HG03039 (cell line): ENCODE results near the gene LYPD8.
"Not testable (repeated sequence)": the region's sequence is repeated elsewhere in the genome, so short reads cannot be mapped to it uniquely, and the experiment has no call there.

Source experiments
- ATAC-seq: cut with Tn5 transposase; IDR thresholded peaks from one replicate; pipeline ENCODE4 v1.9.1; 2021; ENCODE audit warnings: mild to moderate bottlenecking, moderate library complexity; ENCODE audit not compliant: unreplicated experiment

Gene LYPD8

GRCh38 chr1:248755517-248755916 is at the start of gene LYPD8:
TSS of gene LYPD8 (minus strand) at chr1:248755759. CDS start at chr1:248751081, 4,678 bp downstream.
- ATAC-seq = no peak

GRCh38 chr1:248804771-248805681 is 49.5 kb upstream of the LYPD8 start:
- peak; percentile 84 for ATAC-seq

GRCh38 chr1:248803501-248803900 is 47.9 kb upstream of the LYPD8 start:
- not testable (repeated sequence) for ATAC-seq

- ATAC-seq = no peak
Measured at GRCh38 chr1:248802454-248802853, 46.9 kb upstream of the LYPD8 start.

- ATAC-seq = no peak
Measured at GRCh38 chr1:248800459-248800858, 44.9 kb upstream of the LYPD8 start.

- no peak for ATAC-seq
Measured at GRCh38 chr1:248798791-248799190, 43.2 kb upstream of the LYPD8 start.

- ATAC-seq = not testable (repeated sequence)
Measured at GRCh38 chr1:248794663-248795062, 39.1 kb upstream of the LYPD8 start.

- ATAC-seq = peak; percentile 98
Measured at GRCh38 chr1:248793592-248793991, 38.0 kb upstream of the LYPD8 start.

GRCh38 chr1:248792342-248792741 is 36.8 kb upstream of the LYPD8 start:
- ATAC-seq = no peak

GRCh38 chr1:248791010-248791409 is 35.5 kb upstream of the LYPD8 start:
- ATAC-seq = no peak

GRCh38 chr1:248790456-248790855 is 34.9 kb upstream of the LYPD8 start:
- ATAC-seq = no peak

- not testable (repeated sequence) for ATAC-seq
Measured at GRCh38 chr1:248789337-248789736, 33.8 kb upstream of the LYPD8 start.

GRCh38 chr1:248788327-248788726 is 32.8 kb upstream of the LYPD8 start:
- no peak for ATAC-seq

- no peak for ATAC-seq
Measured at GRCh38 chr1:248787430-248787829, 31.9 kb upstream of the LYPD8 start.

GRCh38 chr1:248786156-248786555 is 30.6 kb upstream of the LYPD8 start:
- no peak for ATAC-seq

GRCh38 chr1:248783367-248783766 is 27.8 kb upstream of the LYPD8 start:
- ATAC-seq = no peak

GRCh38 chr1:248782416-248783141 is 27.0 kb upstream of the LYPD8 start:
- no peak for ATAC-seq

GRCh38 chr1:248779350-248779749 is 23.8 kb upstream of the LYPD8 start:
- ATAC-seq = no peak

GRCh38 chr1:248778906-248779305 is 23.3 kb upstream of the LYPD8 start:
- ATAC-seq = no peak

GRCh38 chr1:248776991-248777390 is 21.4 kb upstream of the LYPD8 start:
- no peak for ATAC-seq

GRCh38 chr1:248775441-248775840 is 19.9 kb upstream of the LYPD8 start:
- no peak for ATAC-seq

GRCh38 chr1:248759644-248760043 is 4.1 kb upstream of the LYPD8 start:
- ATAC-seq = no peak
